Measurements from ENCODE around the gene JPH3. TPM values are rescaled to one million over a fixed set of nuclear protein-coding genes. Genes with fewer than 3 reads are reported as not detected.
"Not testable (repeated sequence)": the region's sequence is repeated elsewhere in the genome, so short reads cannot be mapped to it uniquely, and the experiment has no call there.

JPH3 gene
- total RNA-seq, 1 donor from 2014 or later = 0.29 TPM

DNA sequence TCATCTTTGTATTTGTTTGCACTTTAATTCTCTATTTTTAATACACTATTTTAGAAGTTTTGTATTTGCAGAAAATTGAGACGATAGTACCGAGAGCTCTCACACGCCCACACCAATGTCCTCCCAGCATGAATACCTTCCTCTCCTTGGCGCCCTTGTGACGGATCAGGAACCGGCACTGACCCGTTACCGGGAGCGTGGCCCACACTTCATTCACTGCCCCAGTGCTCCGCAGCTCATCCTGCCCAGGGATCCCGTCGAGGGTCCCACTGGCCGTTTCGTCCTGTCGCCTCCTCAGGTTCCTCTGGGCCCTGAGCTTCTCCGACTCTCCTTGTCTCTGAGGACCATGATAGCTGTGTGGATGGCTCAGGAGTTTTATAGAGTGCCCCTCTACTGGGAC, 112.9 kb downstream of the JPH3 start:
- ATAC-seq (no peak), DNase-seq (no peak)
- TF ChIP-seq, protein P1, sequence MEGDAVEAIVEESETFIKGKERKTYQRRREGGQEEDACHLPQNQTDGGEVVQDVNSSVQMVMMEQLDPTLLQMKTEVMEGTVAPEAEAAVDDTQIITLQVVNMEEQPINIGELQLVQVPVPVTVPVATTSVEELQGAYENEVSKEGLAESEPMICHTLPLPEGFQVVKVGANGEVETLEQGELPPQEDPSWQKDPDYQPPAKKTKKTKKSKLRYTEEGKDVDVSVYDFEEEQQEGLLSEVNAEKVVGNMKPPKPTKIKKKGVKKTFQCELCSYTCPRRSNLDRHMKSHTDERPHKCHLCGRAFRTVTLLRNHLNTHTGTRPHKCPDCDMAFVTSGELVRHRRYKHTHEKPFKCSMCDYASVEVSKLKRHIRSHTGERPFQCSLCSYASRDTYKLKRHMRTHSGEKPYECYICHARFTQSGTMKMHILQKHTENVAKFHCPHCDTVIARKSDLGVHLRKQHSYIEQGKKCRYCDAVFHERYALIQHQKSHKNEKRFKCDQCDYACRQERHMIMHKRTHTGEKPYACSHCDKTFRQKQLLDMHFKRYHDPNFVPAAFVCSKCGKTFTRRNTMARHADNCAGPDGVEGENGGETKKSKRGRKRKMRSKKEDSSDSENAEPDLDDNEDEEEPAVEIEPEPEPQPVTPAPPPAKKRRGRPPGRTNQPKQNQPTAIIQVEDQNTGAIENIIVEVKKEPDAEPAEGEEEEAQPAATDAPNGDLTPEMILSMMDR (IDR thresholded peaks at IDR 0.05) = no peak
- no peaks in the 10 kb centered on the region for H3K27me3 ChIP-seq
- no peak overlapping the region for H3K27ac ChIP-seq
- no peaks in the 10 kb centered on the region for H3K4me1 ChIP-seq
- H3K36me3 ChIP-seq = peaks cover 49% of the 10 kb centered on the region
- intact Hi-C loops (cut with DNase I) = no loop called here
- H3K4me3 ChIP-seq = no peak overlapping the region
- H3K9me3 ChIP-seq = no peaks in the 10 kb centered on the region

DNA sequence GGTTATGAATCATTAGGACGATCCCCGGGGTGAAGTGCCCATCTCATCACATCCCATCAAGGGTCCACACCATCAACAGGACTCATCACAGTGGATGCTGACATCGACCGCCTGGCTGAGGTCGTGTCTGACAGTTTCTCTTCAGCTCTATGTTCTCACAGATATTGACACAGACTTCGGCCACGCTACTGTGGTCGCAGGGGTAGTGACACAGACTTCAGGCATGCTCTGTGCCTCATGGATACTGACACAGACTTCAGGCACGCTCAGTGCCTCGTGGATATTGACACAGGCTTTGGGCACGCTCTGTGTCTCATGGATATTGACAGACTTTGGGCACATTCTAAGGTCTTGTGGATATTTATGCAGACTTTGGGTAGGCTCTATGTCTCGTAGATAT, 113.3 kb downstream of the JPH3 start:
- Histone ChIP-seq H3K9me3 (no peaks in the 10 kb centered on the region), H3K36me3 (peaks cover 46% of the 10 kb centered on the region), H3K27ac (no peak overlapping the region), H3K4me1 (no peaks in the 10 kb centered on the region), H3K4me3 (no peak overlapping the region), H3K27me3 (no peaks in the 10 kb centered on the region)
- no peak for ATAC-seq
- TF ChIP-seq, protein P1 (IDR thresholded peaks at IDR 0.05) = no peak
- intact Hi-C loops (cut with DNase I) = no loop called here
- no peak for DNase-seq

DNA sequence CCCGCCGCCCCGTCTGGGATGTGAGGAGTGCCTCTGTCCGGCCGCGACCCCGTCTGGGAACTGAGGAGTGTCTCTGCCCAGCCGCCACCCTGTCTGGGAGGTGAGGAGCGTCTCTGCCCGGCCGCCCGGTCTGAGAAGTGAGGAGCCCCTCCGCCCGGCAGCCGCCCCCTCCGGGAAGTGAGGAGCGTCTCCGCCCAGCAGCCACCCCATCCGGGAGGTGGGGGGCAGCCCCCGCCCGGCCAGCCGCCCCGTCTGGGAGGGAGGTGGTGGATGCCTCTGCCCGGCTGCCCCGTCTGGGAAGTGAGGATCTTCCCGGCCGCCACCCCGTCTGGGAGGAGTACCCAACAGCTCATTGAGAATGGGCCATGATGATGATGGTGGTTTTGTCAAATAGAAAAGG, 116.5 kb downstream of the JPH3 start:
- H3K4me3 ChIP-seq; H3K27ac ChIP-seq; DNase-seq; H3K4me1 ChIP-seq; H3K9me3 ChIP-seq; ATAC-seq; H3K27me3 ChIP-seq; intact Hi-C loops (cut with DNase I): not testable (repeated sequence)
- H3K36me3 ChIP-seq = peaks cover 47% of the 10 kb centered on the region

DNA sequence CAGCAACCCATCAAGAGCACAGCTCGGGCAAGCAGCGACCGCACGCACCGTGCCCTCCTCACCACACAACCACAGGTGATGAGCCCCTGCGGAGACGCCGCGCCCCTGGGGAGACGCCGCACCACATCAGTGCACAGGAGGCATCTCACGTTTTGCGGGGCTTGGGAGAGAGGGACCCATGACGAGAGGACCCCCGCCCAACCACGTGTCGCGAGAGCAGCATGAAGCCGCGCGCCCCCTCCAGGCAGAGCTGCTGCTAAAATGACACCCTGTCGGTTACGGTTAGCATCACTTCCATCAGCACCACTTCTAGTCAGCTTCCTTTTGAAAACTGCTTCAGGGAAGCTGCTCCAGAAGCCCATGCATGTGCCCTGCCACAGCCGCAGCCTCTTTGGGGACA, 118.1 kb downstream of the JPH3 start:
- Histone ChIP-seq H3K27me3 (no peaks in the 10 kb centered on the region), H3K36me3 (peaks cover 32% of the 10 kb centered on the region), H3K9me3 (no peaks in the 10 kb centered on the region), H3K4me1 (no peaks in the 10 kb centered on the region), H3K27ac (no peak overlapping the region), H3K4me3 (no peak overlapping the region)
- TF ChIP-seq, protein P1 (IDR thresholded peaks at IDR 0.05) = no peak
- intact Hi-C loops (cut with DNase I) = no loop called here
- DNase-seq (no peak), ATAC-seq (no peak)

DNA sequence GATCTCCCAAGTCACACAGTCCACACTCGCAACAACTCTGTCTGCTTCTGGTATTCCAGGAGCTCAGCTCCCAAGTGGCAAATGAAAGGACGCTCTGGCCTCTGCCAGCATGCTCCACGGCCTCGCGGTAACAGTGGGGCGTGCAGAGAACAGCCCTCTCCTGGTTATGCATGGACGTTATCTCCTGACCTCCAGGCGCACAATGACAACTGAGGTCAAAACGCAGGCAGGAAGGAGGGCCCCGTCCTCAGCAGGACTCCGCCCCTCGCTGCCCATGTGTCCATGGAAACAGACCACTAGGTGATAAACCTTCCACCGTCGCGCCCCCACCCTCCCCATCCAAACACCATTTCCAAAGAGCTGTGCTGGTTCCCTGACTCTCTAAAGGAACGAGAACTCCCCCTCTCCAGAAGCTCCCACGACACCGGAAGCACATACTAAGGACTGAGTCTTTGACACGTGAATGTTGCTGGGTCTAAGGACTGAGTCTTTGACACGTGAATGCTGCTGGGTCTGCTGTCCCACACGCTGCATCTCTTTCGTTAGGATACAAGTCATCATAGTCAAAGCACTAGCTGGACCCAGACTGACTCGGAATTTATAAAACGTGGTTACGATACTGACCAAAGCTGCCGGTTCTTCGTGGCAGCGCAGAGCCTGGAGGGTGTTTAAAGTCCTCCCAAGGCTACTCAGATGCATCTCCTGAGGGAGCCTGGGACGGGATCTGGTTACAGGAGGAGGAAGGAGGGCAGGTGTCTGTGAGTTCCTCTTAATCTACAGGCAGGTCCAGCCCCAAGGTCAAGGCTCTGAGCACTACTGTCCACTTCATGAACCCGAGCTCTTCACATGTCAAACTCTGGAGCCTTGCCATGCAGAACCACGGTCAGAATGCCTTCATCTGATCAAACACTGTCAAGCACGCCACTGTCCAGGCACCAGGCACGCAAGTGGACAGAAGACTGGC, 119.6 kb downstream of the JPH3 start:
- Histone ChIP-seq H3K27me3 (no peaks in the 10 kb centered on the region), H3K9me3 (no peaks in the 10 kb centered on the region), H3K36me3 (peaks cover 28% of the 10 kb centered on the region), H3K4me1 (no peaks in the 10 kb centered on the region), H3K4me3 (no peak overlapping the region), H3K27ac (no peak overlapping the region)
- DNase-seq (no peak), ATAC-seq (no peak)
- TF ChIP-seq, protein P1 (IDR thresholded peaks at IDR 0.05) = no peak
- intact Hi-C loops (cut with DNase I) = no loop called here

DNA sequence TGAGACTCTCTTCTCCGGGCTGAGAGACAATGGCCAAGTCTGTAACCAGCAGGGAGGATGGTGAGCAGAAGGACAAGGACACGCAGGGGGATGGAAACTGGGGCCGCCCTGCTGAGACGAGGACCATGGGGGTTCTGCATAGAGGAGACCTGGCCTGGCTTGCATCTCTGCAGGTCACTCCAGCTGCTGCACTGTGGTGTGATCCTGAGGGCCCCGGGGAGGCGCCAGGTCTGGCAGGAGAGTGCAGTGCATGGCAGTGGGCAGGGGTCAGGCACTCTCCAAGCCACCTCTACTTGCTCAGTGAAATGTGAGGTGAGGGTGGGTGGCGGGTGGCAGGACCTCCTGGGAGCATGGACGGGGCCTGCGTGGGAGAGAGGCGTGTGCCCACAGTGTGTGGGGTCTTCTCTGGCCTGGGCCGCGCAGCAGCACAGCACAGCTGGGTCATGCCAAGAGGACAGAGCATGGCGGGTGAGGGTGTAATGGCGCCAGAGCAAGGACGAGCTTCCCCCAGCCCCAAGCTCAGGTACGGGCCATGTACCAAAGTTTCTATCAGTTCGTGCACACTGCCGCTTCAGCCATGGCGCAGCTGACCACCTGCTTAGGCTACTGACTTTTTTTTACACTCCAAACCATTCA, 120.4 kb downstream of the JPH3 start:
- no peak for ATAC-seq
- no peak for DNase-seq
- Histone ChIP-seq H3K4me3 (no peak overlapping the region), H3K27ac (no peak overlapping the region), H3K27me3 (no peaks in the 10 kb centered on the region), H3K36me3 (peaks cover 29% of the 10 kb centered on the region), H3K4me1 (no peaks in the 10 kb centered on the region), H3K9me3 (no peaks in the 10 kb centered on the region)
- TF ChIP-seq, protein P1 (IDR thresholded peaks at IDR 0.05) = no peak
- intact Hi-C loops (cut with DNase I) = no loop called here
